ENCODE measurements around the gene APBB2. TPM values are rescaled to one million over a fixed set of nuclear protein-coding genes. Genes with fewer than 3 reads are reported as not detected.

Gene APBB2
- total and polyA plus RNA-seq, 2 donors (not counting 1 experiment from before 2014, with no cell fraction given) = 4.4 to 15.8 TPM

GRCh38 chr4:41000356-41000755, 214.0 kb downstream of the APBB2 start:
- H3K79me2 ChIP-seq (ENCODE audit: control insufficient read depth, insufficient read depth, low read length) = no peaks in the 10 kb centered on the region
- no peak overlapping the region for H3K4me2 ChIP-seq (replicated peaks; ENCODE audit: low read depth, low read length, poor library complexity, severe bottlenecking)
- ATAC-seq (ENCODE audit: low read depth) = no peak
- H3K36me3 ChIP-seq (replicated peaks in 1 of 2; ENCODE audit: control extremely low read depth in 1 of 2, control insufficient read depth in 1 of 2, extremely low read depth in 1 of 2, insufficient read depth in 2 of 2, low read length in 1 of 2) = no peaks in the 10 kb centered on the region
- H3K9me3 Mint-ChIP-seq (ENCODE audit: insufficient read depth) = no peaks in the 10 kb centered on the region
- CTCF ChIA-PET = no interaction called here
- H3K27ac ChIP-seq (ENCODE audit: low read length in 2 of 2) = no peak overlapping the region
- H3K4me3 Mint-ChIP-seq = no peak overlapping the region
- DNase-seq = no peak
- H2AFZ ChIP-seq (ENCODE audit: insufficient read depth, low read depth, low read length, poor library complexity, severe bottlenecking) = no peak overlapping the region
- no peaks in the 10 kb centered on the region for H3K9me3 ChIP-seq (ENCODE audit: control extremely low read depth in 1 of 3, control insufficient read depth in 2 of 3, insufficient read depth in 1 of 3, low read length in 2 of 3)
- TF ChIP-seq EZH2 (IDR thresholded peaks at IDR 0.05; ENCODE audit: borderline replicate concordance, insufficient read depth, low read depth, low read length, poor library complexity, severe bottlenecking) = no peak
- no peak for TF ChIP-seq CTCF (IDR thresholded peaks at IDR 0.05)
- H3K27me3 ChIP-seq (replicated peaks in 1 of 4; ENCODE audit: control extremely low read depth in 1 of 4, control insufficient read depth in 3 of 4, insufficient read depth in 4 of 4, low read length in 3 of 4) = peaks cover 0 to 5% (median 0%) of the 10 kb centered on the region in 4 experiments
- H3K9ac ChIP-seq (ENCODE audit: low read length) = no peak overlapping the region
- no peaks in the 10 kb centered on the region for H4K20me1 ChIP-seq (ENCODE audit: control insufficient read depth, insufficient read depth, low read length, poor library complexity, severe bottlenecking)
- POLR2A ChIA-PET = no interaction called here
- H3K4me1 ChIP-seq (ENCODE audit: control insufficient read depth in 2 of 2, insufficient read depth in 2 of 2, low read length in 2 of 2) = no peaks in the 10 kb centered on the region
- no peaks in the 10 kb centered on the region for H3K4me1 Mint-ChIP-seq
- no CpG with 5 or more reads among the region's 1 CpG for WGBS (ENCODE audit: insufficient coverage)
- no peak overlapping the region for H3K4me3 ChIP-seq (ENCODE audit: control extremely low read depth in 1 of 5, extremely low read depth in 1 of 5, insufficient read depth in 1 of 5, low read depth in 2 of 5, low read length in 4 of 5)
- peaks cover 10% of the 10 kb centered on the region for H3K27me3 Mint-ChIP-seq
- intact Hi-C loops (cut with micrococcal nuclease) = no loop called here
- no peak overlapping the region for H3K27ac Mint-ChIP-seq

GRCh38 chr4:40998675-40999358, 215.5 kb downstream of the APBB2 start:
- Histone ChIP-seq H3K4me1 (ENCODE audit: control insufficient read depth in 2 of 2, insufficient read depth in 2 of 2, low read length in 2 of 2) (no peaks in the 10 kb centered on the region), H3K9ac (ENCODE audit: low read length) (no peak overlapping the region), H3K4me2 (replicated peaks; ENCODE audit: low read depth, low read length, poor library complexity, severe bottlenecking) (no peak overlapping the region), H3K4me3 (ENCODE audit: control extremely low read depth in 1 of 5, extremely low read depth in 1 of 5, insufficient read depth in 1 of 5, low read depth in 2 of 5, low read length in 4 of 5) (no peak overlapping the region), H3K36me3 (replicated peaks in 1 of 2; ENCODE audit: control extremely low read depth in 1 of 2, control insufficient read depth in 1 of 2, extremely low read depth in 1 of 2, insufficient read depth in 2 of 2, low read length in 1 of 2) (no peaks in the 10 kb centered on the region), H3K27ac (ENCODE audit: low read length in 2 of 2) (no peak overlapping the region), H3K9me3 (ENCODE audit: control extremely low read depth in 1 of 3, control insufficient read depth in 2 of 3, insufficient read depth in 1 of 3, low read length in 2 of 3) (no peaks in the 10 kb centered on the region), H4K20me1 (ENCODE audit: control insufficient read depth, insufficient read depth, low read length, poor library complexity, severe bottlenecking) (no peaks in the 10 kb centered on the region), H3K27me3 (replicated peaks in 1 of 4; ENCODE audit: control extremely low read depth in 1 of 4, control insufficient read depth in 3 of 4, insufficient read depth in 4 of 4, low read length in 3 of 4) (peaks cover 0 to 5% (median 0%) of the 10 kb centered on the region in 4 experiments), H3K79me2 (ENCODE audit: control insufficient read depth, insufficient read depth, low read length) (no peaks in the 10 kb centered on the region), H2AFZ (ENCODE audit: insufficient read depth, low read depth, low read length, poor library complexity, severe bottlenecking) (no peak overlapping the region)
- Mint-ChIP-seq H3K4me3 (no peak overlapping the region), H3K9me3 (ENCODE audit: insufficient read depth) (no peaks in the 10 kb centered on the region), H3K27ac (no peak overlapping the region), H3K27me3 (peaks cover 10% of the 10 kb centered on the region), H3K4me1 (no peaks in the 10 kb centered on the region)
- intact Hi-C loops (cut with micrococcal nuclease) = no loop called here
- TF ChIP-seq CTCF (IDR thresholded peaks at IDR 0.05) (no peak), EZH2 (IDR thresholded peaks at IDR 0.05; ENCODE audit: borderline replicate concordance, insufficient read depth, low read depth, low read length, poor library complexity, severe bottlenecking) (no peak)
- CTCF ChIA-PET = no interaction called here
- 91% methylated on average over 2 of the region's 10 CpGs for WGBS (ENCODE audit: insufficient coverage)
- DNase-seq (no peak), ATAC-seq (ENCODE audit: low read depth) (no peak)
- POLR2A ChIA-PET = no interaction called here
